HG03097 (cell line): Measurements from ENCODE around the gene NCK2.

Experiments
- ATAC-seq: cut with Tn5 transposase; IDR thresholded peaks from one replicate; pipeline ENCODE4 v1.9.1; 2021; ENCODE audit not compliant: unreplicated experiment, low FRiP score

Gene NCK2

DNA sequence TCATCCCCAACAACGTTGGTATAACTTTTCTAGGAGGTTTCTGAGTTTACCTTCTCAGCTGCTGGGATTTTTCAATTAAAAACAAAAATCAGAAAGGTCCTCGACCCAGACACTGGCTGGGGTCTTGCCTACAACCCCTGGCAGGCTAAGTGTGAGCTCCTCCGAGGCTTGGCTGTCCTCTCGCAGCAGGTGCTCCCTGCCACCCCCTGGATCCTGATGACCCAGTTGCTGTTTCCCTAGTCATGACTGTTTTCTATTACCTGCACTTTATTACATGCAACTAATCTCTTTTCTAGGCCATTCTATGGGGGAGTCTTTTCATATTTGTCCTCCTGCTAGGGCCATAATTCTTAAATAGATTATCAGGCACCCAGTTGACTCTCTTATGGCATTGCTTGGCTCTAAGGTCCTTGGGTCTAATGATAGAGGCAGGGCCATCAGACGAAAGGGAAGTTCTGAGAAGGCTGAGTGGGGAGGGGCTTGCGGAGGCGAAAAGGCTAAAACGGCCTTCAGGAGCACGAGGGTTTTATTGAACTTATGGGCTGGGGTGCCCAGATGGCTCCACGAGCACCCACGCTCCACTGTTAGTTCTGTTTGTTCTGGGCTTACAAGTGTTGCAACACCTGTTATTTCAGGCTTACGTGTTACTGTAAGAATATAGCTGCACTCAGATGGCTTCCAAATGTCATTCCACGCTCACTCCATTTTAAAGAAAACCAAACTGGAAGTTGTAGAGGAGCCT, 166.0 kb downstream of the NCK2 start:
- ATAC-seq: no peak

- no peak for ATAC-seq
Measured at GRCh38 chr2:105911425-105911824, 166.7 kb downstream of the NCK2 start.

DNA sequence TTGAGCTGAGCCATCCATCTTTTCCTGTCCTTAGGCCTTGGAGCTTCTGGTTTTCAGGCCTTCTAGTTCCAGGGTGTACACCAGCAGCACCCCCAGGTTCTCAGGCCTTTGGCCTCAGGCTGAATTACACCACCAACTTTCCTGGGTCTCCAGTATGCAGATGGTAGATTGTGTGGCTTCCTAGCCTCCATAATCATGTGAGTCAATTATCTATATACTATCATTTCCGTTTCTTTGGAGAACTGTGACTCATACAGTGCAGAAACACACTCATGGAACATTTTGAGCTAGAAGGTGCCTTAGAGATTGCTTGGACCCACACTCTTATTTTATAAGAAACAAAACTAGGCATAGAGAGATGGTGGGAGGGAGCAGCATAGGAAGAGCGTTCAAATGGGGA, 167.4 kb downstream of the NCK2 start:
- no peak for ATAC-seq

DNA sequence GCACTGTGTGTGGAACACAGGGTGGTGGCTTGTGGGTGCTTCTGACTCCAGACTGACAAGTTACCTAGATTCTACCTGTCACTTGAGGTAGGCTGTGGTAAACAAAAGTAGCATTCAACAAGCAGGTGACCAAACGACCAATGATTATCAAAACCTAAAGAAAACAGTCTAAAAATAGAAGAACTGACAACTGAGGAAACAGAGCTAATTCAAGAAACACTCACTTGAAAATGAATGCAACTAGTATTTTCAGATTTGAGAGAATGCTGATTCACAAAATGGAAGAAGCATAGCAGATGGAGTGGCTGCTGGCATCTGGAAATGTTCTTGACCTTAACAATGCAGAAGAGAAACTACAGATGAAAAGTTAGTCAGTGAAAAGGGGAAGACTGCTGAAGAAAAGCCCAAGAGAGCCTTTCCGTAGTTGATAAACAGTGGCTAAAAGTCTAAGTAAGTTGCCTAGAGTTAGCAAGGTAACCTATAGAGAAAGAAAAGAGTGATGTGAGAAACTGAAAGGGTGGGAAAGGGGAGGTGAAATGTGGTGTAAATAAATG, 170.4 kb downstream of the NCK2 start:
- ATAC-seq: no peak

DNA sequence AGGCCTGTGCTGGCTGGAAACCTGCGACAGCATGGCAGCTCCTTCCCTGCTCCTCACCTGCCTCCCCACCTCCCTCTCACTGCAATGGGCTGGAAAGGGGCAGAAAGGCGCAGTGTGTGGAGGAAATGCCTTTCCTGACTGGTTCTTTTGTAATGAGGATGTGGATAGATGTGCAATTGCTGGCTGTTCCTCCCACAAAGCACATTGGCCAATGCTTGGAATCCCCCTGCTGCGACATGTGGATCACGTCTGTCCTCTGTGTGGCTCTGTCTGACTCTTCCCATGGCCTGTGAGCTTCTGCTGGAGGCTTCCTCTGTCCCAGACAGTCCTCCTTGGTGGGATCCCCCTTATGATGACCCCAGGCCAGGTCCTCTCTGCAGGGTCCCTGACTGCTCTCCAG, 172.5 kb downstream of the NCK2 start:
- ATAC-seq: no peak

- ATAC-seq: no peak
Measured at GRCh38 chr2:105917688-105918087, 173.0 kb downstream of the NCK2 start.

DNA sequence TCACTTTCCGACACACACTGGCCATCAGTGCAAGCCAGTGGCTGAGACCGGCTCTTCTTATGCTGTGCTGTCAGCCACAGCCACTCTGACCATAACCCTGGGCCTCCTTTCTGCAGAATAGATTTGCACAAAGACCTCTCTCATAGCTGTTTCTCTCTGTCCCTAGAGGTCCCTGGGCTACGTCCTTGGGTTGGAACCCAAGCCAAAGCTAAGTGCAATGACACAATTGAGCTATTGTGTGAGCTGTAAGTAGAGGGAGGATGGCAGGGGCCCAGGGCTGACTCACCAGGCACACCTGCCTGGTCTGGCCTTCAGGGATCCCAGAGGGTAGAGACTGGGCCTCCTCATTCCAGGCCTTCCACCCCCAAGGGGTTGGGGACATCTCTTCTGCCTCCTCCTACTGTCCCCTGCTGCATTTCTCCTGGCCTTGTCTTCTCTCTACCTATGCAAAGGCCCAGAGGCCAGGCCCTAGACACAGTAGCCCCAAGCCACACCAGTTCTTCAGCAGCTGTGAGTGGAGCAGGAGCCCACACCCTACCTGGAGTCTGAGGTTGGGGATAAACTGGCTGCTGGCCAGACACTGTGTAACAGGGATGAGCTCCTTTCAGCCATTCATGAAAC, 174.6 kb downstream of the NCK2 start:
- ATAC-seq: no peak

- ATAC-seq: no peak
Measured at GRCh38 chr2:105919826-105920225, 175.1 kb downstream of the NCK2 start.

- no peak for ATAC-seq
Measured at GRCh38 chr2:105924271-105924670, 179.6 kb downstream of the NCK2 start.

DNA sequence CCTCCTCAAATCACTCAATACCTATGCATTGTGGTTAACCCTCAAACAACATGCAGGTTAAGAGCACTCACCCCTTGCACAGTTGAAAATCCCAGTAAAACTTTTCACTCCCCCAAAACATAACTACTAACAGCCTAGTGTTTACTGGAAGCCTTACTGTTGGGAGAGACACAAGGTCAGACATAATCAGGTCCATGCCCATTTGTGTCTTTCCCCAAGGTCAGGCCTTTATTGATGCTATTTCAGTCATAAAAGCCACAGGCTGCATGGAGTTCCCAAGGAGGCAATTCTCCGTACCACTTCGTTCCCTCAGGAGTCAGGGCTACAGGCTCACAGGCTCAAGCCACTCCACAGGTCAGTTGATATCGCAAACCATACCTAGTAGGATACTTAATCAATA, 180.2 kb downstream of the NCK2 start:
- ATAC-seq: no peak

- no peak for ATAC-seq
Measured at GRCh38 chr2:105925390-105925789, 180.7 kb downstream of the NCK2 start.

GRCh38 chr2:105926960-105927678, 182.4 kb downstream of the NCK2 start:
- no peak for ATAC-seq

DNA sequence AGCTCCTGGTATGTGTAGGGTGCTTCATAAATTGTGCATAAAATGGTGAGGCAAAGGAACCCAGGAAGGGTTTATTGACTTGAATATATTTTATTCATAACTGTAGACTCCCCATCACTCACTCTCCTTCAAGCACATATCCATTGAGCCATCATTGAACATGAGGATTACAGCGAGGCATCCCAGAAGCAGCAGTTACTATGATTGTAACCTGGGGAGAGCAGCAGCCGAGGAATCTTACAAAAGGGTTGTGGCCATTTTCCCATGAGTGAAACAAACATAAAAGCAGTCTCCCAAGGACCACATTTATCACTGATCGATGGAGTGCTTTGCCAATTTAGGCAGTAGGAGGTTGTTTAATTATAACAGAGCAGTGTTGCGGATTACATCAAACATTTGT, 183.4 kb downstream of the NCK2 start:
- no peak for ATAC-seq

DNA sequence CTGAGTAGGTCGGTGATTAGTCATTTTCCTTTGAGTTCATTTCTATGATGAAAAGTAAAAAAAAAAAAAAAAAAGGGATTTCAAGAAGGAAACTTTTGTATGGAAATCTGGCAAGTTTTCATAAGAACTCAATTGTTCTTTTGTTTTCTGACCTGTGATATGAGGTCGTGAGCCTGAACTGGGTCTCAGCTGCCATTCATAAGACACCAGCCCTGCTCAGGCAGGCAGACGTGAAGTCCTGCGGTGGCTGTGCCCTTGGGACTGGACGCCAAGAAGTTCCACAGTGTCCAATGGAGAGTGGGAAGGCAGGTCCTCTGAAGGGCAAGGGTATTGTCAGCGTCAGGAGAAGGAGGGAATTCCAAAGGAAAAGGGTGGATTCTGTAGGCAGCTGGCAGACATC, 183.9 kb downstream of the NCK2 start:
- no peak for ATAC-seq

- no peak for ATAC-seq
Measured at GRCh38 chr2:105929516-105929915, 184.8 kb downstream of the NCK2 start.

GRCh38 chr2:105932582-105932981, 187.9 kb downstream of the NCK2 start:
- no peak for ATAC-seq

GRCh38 chr2:105933906-105934305, 189.2 kb downstream of the NCK2 start:
- no peak for ATAC-seq

- no peak for ATAC-seq
Measured at GRCh38 chr2:105934467-105934866, 189.8 kb downstream of the NCK2 start.

DNA sequence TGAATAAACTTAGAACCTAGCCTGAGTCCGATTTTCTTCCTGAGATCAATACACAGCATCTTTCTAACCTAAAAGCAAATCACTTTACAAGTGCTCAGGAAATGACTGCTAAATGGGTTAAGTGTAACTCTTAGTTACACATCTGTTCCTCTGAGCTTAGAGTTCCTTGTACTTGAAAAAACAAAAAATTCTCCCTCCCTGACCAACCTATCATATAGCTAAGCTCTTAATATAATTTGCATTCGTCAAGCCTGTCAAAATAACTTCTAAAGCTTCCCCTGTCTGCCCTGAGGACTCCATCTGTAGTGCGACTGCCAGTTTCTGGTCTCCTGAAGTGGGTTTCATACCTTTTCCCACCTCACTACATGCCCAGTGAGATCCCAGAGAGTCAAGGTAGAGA, 190.4 kb downstream of the NCK2 start:
- no peak for ATAC-seq

- no peak for ATAC-seq
Measured at GRCh38 chr2:105936954-105937353, 192.2 kb downstream of the NCK2 start.

DNA sequence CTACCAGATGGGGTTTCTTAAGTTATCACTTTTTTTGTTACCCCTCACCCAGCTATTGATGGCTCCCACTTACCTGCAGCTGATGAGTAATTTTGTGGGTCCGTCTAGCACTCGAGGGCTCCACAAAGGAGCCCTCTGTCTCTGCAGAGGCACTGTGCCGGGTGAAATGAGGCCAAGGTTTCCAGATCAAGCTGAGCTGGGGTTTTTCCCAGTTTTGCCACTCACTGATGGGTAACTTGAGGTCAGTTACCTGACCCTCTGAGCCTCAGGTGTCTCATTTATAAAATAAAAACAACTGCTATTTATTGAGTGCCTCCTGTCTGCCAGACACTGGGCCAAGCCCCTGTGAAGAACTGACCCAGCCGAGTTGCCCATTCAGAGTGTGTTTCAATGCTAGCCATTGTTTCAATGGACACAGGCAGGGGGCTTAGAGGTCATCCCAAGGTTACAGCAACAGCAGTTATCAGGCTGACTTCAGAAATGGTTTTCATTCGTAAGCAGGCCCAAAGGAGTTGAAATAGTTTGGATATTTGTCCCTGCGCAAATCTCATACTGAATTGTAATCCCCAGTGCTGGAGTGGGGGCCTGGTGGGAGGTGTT, 192.9 kb downstream of the NCK2 start:
- ATAC-seq: no peak
